Neuronal stem cell (in vitro differentiated cells): ENCODE measurements around the gene GTF3C1.
"Not testable (repeated sequence)": the region's sequence is repeated elsewhere in the genome, so short reads cannot be mapped to it uniquely, and the experiment has no call there.

ENCODE experiments used
- DNase-seq: peaks from one replicate; pipeline ENCODE4 v3.0.0-alpha.2; 2013; ENCODE audit warnings: low spot score
- H2AFZ ChIP-seq: one replicate; pipeline ENCODE4 v1.6.1; 2013; ENCODE audit warnings: mild to moderate bottlenecking, low read length, inconsistent platforms
- H2AK5ac ChIP-seq: 2 replicates; pipeline ENCODE4 v1.6.1; 2013; ENCODE audit warnings: low read depth, mild to moderate bottlenecking, inconsistent platforms, low read length, moderate library complexity, mixed read lengths
- H2BK120ac ChIP-seq: 2 replicates; pipeline ENCODE4 v1.6.1; 2013; ENCODE audit warnings: low read depth, mild to moderate bottlenecking, inconsistent platforms, low read length, moderate library complexity, mixed read lengths
- H2BK12ac ChIP-seq: one replicate; pipeline ENCODE4 v1.6.1; 2013; ENCODE audit warnings: low read length, inconsistent platforms
- H2BK15ac ChIP-seq: 2 replicates; pipeline ENCODE4 v1.6.1; 2013; ENCODE audit warnings: mild to moderate bottlenecking, low read length, inconsistent platforms, mixed read lengths
- H2BK5ac ChIP-seq: one replicate; pipeline ENCODE4 v1.6.1; 2013; ENCODE audit warnings: inconsistent platforms, mild to moderate bottlenecking, low read length, moderate library complexity
- H3K14ac ChIP-seq: one replicate; pipeline ENCODE4 v1.6.1; 2013; ENCODE audit warnings: low read length, inconsistent platforms
- H3K18ac ChIP-seq: 2 replicates; pipeline ENCODE4 v1.6.1; 2013; ENCODE audit warnings: low read length, inconsistent platforms
- H3K23ac ChIP-seq: 2 replicates; pipeline ENCODE4 v1.6.1; 2013; ENCODE audit warnings: low read depth, mild to moderate bottlenecking, mixed read lengths, low read length, inconsistent platforms; ENCODE audit not compliant: poor library complexity
- H3K27ac ChIP-seq: replicated peaks from 3 replicates; pipeline ENCODE4 v1.5.1; 2013; ENCODE audit warnings: low read length, inconsistent platforms
- H3K27me3 ChIP-seq, 3 experiments: 2 replicates each; pipeline ENCODE4 v1.6.1; 2013; ENCODE audit warnings: low read length in 3 of 3, mild to moderate bottlenecking in 2 of 3, inconsistent platforms in 1 of 3, low read depth in 1 of 3, mixed read lengths in 1 of 3, moderate library complexity in 1 of 3; ENCODE audit not compliant: control insufficient read depth in 3 of 3, insufficient read depth in 3 of 3
- H3K36me3 ChIP-seq, 2 donors: replicated peaks in 1 of 2; 2 replicates each; pipeline ENCODE4 v1.6.1; 2013; ENCODE audit warnings: low read length in 2 of 2; ENCODE audit not compliant: control insufficient read depth in 2 of 2, insufficient read depth in 2 of 2
- H3K4ac ChIP-seq: 2 replicates; pipeline ENCODE4 v1.6.1; 2013; ENCODE audit warnings: inconsistent platforms, mild to moderate bottlenecking, low read length, moderate library complexity
- H3K4me1 ChIP-seq, 2 donors: 1 replicate in 1 of 2; 2 replicates in 1 of 2; pipeline ENCODE4 v1.6.1; 2013; ENCODE audit warnings: low read length in 2 of 2, low read depth in 1 of 2; ENCODE audit not compliant: control insufficient read depth in 2 of 2, insufficient read depth in 1 of 2
- H3K4me2 ChIP-seq: one replicate; pipeline ENCODE4 v1.6.1; 2013; ENCODE audit warnings: mild to moderate bottlenecking, low read length, inconsistent platforms; ENCODE audit not compliant: insufficient read depth, poor library complexity, severe bottlenecking
- H3K4me3 ChIP-seq, 2 donors: 2 replicates each; pipeline ENCODE4 v1.5.1; 2013; ENCODE audit warnings: low read length in 2 of 2, mild to moderate bottlenecking in 2 of 2, inconsistent platforms in 1 of 2, moderate library complexity in 1 of 2
- H3K79me1 ChIP-seq: one replicate; pipeline ENCODE4 v1.6.1; 2013; ENCODE audit warnings: low read depth, mild to moderate bottlenecking, inconsistent platforms, low read length, moderate library complexity
- H3K9ac ChIP-seq: one replicate; pipeline ENCODE4 v1.6.1; 2013; ENCODE audit warnings: mild to moderate bottlenecking, low read depth, low read length, inconsistent platforms; ENCODE audit not compliant: poor library complexity
- H3K9me3 ChIP-seq, 2 donors: replicated peaks in 1 of 2; 2 replicates each; pipeline versions ENCODE3 to v1.6.1; 2013; ENCODE audit warnings: low read length in 2 of 2, mild to moderate bottlenecking in 2 of 2, inconsistent platforms in 1 of 2, low read depth in 1 of 2, mixed read lengths in 1 of 2, moderate library complexity in 1 of 2; ENCODE audit not compliant: control insufficient read depth in 2 of 2, insufficient read depth in 1 of 2
- H4K8ac ChIP-seq: one replicate; pipeline ENCODE4 v1.6.1; 2013; ENCODE audit warnings: low read depth, mild to moderate bottlenecking, inconsistent platforms, low read length, moderate library complexity
- H4K91ac ChIP-seq: one replicate; pipeline ENCODE4 v1.6.1; 2013; ENCODE audit warnings: low read length, low read depth, mild to moderate bottlenecking, inconsistent platforms; ENCODE audit not compliant: poor library complexity
- WGBS, 2 donors: extraction: QIAGEN DNeasy Blood & Tissue Kit; methylation state at CpG; one replicate each; pipeline ENCODE4 v1.1.7; 2013; ENCODE audit warnings: missing lambda C conversion rate in 2 of 2, mixed read lengths in 1 of 2; ENCODE audit not compliant: insufficient read length in 2 of 2, insufficient replicate concordance in 1 of 2; ENCODE audit errors: extremely low coverage in 2 of 2; 5-methylcytosine and 5-hydroxymethylcytosine counted together

GTF3C1 gene

DNA sequence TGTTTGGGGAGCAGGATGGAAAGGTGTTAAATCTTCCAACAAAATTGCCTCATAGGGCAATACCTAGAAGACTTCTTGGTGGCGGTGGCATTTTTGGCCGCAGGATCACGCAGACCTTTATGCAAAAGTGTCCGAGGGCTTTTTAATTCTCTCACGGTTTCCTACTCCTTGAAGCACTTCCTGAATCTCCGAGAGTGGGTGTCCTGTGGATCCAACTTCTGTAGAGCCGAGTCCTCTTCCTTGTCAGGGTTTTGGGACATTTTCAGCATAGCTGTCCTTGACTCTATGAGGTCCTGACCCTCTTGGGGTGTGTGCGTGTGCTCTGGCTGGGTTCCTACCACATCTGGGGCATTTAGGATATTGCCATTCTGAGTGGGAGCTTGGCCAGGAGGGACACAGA lies 116.1 kb downstream of the GTF3C1 start:
- Histone ChIP-seq H3K36me3 (no peaks in the 10 kb centered on the region), H3K9me3 (no peaks in the 10 kb centered on the region), H3K14ac (no peak overlapping the region), H4K91ac (no peak overlapping the region), H3K9ac (no peak overlapping the region), H3K23ac (no peak overlapping the region), H3K4me2 (no peak overlapping the region), H3K4me3 (no peak overlapping the region), H2BK5ac (no peak overlapping the region), H3K18ac (no peak overlapping the region), H3K4ac (no peak overlapping the region), H3K79me1 (no peaks in the 10 kb centered on the region), H2BK15ac (no peak overlapping the region), H4K8ac (no peak overlapping the region), H2BK12ac (no peak overlapping the region), H2AFZ (no peak overlapping the region), H3K27me3 (no peaks in the 10 kb centered on the region), H3K27ac (no peak overlapping the region), H2BK120ac (no peak overlapping the region), H2AK5ac (no peak overlapping the region), H3K4me1 (no peaks in the 10 kb centered on the region)
- WGBS, 2 donors, result no CpG with 5 or more reads among the region's 8 CpGs
- no peak for DNase-seq

DNA sequence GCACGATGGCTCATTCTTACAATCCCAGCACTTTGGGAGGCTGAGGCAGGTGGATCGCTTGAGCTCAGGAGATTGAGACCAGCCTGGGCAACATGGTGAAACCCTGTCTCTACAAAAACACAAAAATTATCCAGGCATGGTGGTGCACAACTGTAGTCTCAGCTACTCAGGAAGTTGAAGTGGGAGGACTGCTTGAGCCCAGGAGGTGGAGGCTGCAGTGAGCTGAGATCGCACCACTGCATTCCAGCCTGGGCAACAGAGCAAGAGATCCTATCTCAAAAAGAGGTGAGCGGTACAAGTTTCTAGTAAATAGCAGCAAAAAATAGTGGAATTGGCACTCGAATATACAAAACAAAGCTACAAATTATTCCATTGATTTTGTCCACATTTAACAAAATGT lies 116.5 kb downstream of the GTF3C1 start:
- not testable (repeated sequence) for H3K4me1 ChIP-seq, H2AFZ ChIP-seq, H2AK5ac ChIP-seq, H3K18ac ChIP-seq, H3K27me3 ChIP-seq, H4K91ac ChIP-seq, H3K9ac ChIP-seq, H3K4me2 ChIP-seq, H2BK15ac ChIP-seq, H3K79me1 ChIP-seq, H3K27ac ChIP-seq, H3K23ac ChIP-seq, DNase-seq, H3K4me3 ChIP-seq, H3K9me3 ChIP-seq, H2BK120ac ChIP-seq, H4K8ac ChIP-seq, H3K14ac ChIP-seq, H2BK12ac ChIP-seq, H3K4ac ChIP-seq, H2BK5ac ChIP-seq, H3K36me3 ChIP-seq
- WGBS, 2 donors, result no CpG with 5 or more reads among the region's 5 CpGs

DNA sequence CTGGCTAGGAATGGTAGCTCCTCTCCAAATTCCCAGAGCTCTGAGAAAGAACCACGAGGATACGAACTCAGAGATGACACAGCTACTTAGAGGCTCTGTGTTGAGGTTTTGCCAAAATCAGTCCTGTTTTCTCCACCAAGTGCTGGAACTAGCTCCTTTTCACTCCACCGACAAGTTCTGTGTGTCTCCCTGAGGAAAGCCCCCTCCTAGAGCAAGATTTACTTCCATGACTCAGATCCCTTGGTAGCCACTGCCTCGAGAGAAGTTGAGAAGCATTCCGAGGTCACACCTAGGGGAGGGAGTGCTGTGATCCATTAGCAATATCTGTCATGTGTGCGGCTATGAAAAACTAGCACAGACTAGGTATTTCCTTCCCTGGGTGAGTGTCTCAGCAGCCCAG lies 117.2 kb downstream of the GTF3C1 start:
- DNase-seq, result no peak
- no peak overlapping the region for H4K91ac ChIP-seq
- no peaks in the 10 kb centered on the region for H3K36me3 ChIP-seq
- H4K8ac ChIP-seq, result no peak overlapping the region
- H2BK120ac ChIP-seq, result no peak overlapping the region
- H2AFZ ChIP-seq, result no peak overlapping the region
- H3K14ac ChIP-seq, result no peak overlapping the region
- H3K27me3 ChIP-seq, result no peaks in the 10 kb centered on the region
- no peaks in the 10 kb centered on the region for H3K79me1 ChIP-seq
- H3K4me2 ChIP-seq, result no peak overlapping the region
- no peak overlapping the region for H2BK15ac ChIP-seq
- no peaks in the 10 kb centered on the region for H3K9me3 ChIP-seq
- H3K27ac ChIP-seq, result no peak overlapping the region
- H2AK5ac ChIP-seq, result peak overlapping the region; percentile 61
- no peak overlapping the region for H3K4me3 ChIP-seq
- no peak overlapping the region for H3K4ac ChIP-seq
- WGBS, 2 donors, result no CpG with 5 or more reads among the region's 6 CpGs
- H3K9ac ChIP-seq, result no peak overlapping the region
- H3K4me1 ChIP-seq, result no peaks in the 10 kb centered on the region
- no peak overlapping the region for H3K23ac ChIP-seq
- H3K18ac ChIP-seq, result peak overlapping the region; percentile 12
- no peak overlapping the region for H2BK5ac ChIP-seq
- H2BK12ac ChIP-seq, result no peak overlapping the region

DNA sequence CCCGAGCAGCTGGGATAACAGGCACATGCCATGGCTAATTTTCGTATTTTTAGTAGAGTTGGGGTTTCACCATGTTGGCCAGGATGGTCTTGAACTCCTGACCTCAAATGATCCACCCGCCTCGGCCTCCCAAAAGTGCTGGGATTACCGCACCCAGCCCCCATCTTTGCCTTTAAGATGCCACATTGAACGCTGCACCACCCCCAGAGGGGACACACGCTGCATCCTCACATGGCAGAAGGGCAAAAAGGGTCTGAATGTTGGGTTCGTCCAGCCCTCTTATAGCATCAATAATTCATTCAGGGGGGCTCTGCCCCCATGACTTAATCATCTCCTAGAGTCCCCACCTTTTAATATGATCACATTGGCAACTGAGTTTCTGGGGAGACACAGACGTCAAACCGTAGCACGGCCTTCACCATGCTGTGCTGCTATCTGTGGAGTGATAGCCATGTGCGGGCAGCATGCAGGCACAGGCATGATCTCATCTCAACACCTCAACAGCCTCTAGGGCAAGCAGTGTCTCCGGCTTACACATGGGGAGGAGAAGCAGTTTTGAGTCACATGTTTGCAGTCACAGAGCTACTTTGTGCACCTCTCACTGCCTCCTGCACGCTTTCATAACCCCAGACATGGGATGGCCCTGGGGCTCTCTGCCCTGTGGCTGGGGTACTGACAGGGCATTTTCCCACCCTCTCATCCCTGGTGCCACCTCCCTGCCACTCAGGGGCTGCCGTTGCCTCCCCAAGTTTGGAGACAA lies 117.8 kb downstream of the GTF3C1 start:
- WGBS, 2 donors, result no CpG with 5 or more reads among the region's 15 CpGs
- H3K4ac ChIP-seq, result no peak overlapping the region
- peak overlapping the region; percentile 12 for H3K18ac ChIP-seq
- H2BK15ac ChIP-seq, result peak overlapping the region; percentile 23
- peak overlapping the region; percentile 54 for H3K9ac ChIP-seq
- no peaks in the 10 kb centered on the region for H3K9me3 ChIP-seq
- no peak overlapping the region for H3K4me2 ChIP-seq
- H3K79me1 ChIP-seq, result no peaks in the 10 kb centered on the region
- H2AFZ ChIP-seq, result no peak overlapping the region
- H4K91ac ChIP-seq, result no peak overlapping the region
- no peak overlapping the region for H2BK5ac ChIP-seq
- no peaks in the 10 kb centered on the region for H3K36me3 ChIP-seq
- no peak overlapping the region for H2BK12ac ChIP-seq
- peak overlapping the region; percentile 61 for H2AK5ac ChIP-seq
- no peak overlapping the region for H3K4me3 ChIP-seq
- H3K14ac ChIP-seq, result no peak overlapping the region
- no peaks in the 10 kb centered on the region for H3K4me1 ChIP-seq
- H2BK120ac ChIP-seq, result no peak overlapping the region
- no peak overlapping the region for H3K27ac ChIP-seq
- no peaks in the 10 kb centered on the region for H3K27me3 ChIP-seq
- DNase-seq, result no peak
- H4K8ac ChIP-seq, result no peak overlapping the region
- no peak overlapping the region for H3K23ac ChIP-seq
